Measurements from ENCODE around the gene PCDHGB2. TPM values are rescaled to one million over a fixed set of nuclear protein-coding genes. Genes with fewer than 3 reads are reported as not detected.

Gene PCDHGB2
- total and polyA plus RNA-seq, 2 experiments from 2014 or later = 1.2 to 5.8 TPM

- ATAC-seq (no peak), DNase-seq (ENCODE audit: low spot score) (no peak)
- H3K9me3 Mint-ChIP-seq = peaks cover 79% of the 10 kb centered on the region
- TF ChIP-seq CTCF (conservative IDR thresholded peaks at IDR 0.05; ENCODE audit: low read depth in 2 of 2) (no peak), ETS1 (IDR thresholded peaks at IDR 0.05) (no peak), REST (IDR thresholded peaks at IDR 0.05; ENCODE audit: unreplicated experiment) (no peak), EZH2 (IDR thresholded peaks at IDR 0.05; ENCODE audit: low read depth, unreplicated experiment) (no peak), NANOG (IDR thresholded peaks at IDR 0.05; ENCODE audit: borderline replicate concordance) (no peak), POLR2AphosphoS5 (IDR thresholded peaks at IDR 0.05; ENCODE audit: low read depth) (no peak), ZNF114 (CRISPR knock-in tag; IDR thresholded peaks at IDR 0.05) (no peak), JUNB (IDR thresholded peaks at IDR 0.05; ENCODE audit: unreplicated experiment) (no peak), ZNF462 (CRISPR knock-in tag; IDR thresholded peaks at IDR 0.05) (no peak), EZH2phosphoT487 (IDR thresholded peaks at IDR 0.05; ENCODE audit: unreplicated experiment) (no peak), CREB1 (CRISPR knock-in tag; IDR thresholded peaks at IDR 0.05; ENCODE audit: low read depth) (no peak), STAT1 (IDR thresholded peaks at IDR 0.05; ENCODE audit: unreplicated experiment) (no peak), ZNF331 (CRISPR knock-in tag; IDR thresholded peaks at IDR 0.05; ENCODE audit: low read depth) (no peak)
- H3K4me3 Mint-ChIP-seq = no peak overlapping the region
- Histone ChIP-seq H3K4me1 (ENCODE audit: insufficient read depth) (no peaks in the 10 kb centered on the region), H3K4me3 (peak overlapping the region; percentile 42; the same call in 1 of the 2 replicates), H3K27me3 (ENCODE audit: insufficient read depth) (no peaks in the 10 kb centered on the region), H3K36me3 (ENCODE audit: insufficient read depth) (0 out of 2 replicates have a peak, but pooled peaks cover 11% of the 10 kb centered on the region), H2AFZ (no peak overlapping the region), H4K20me1 (replicated peaks; ENCODE audit: insufficient read depth) (no peaks in the 10 kb centered on the region), H3K4me2 (peak overlapping the region; percentile 49; the same call in 1 of the 2 replicates), H3K79me2 (replicated peaks; ENCODE audit: insufficient read depth) (no peaks in the 10 kb centered on the region; the same call in 1 of the 2 replicates), H3K27ac (ENCODE audit: low read depth) (no peak overlapping the region), H3F3A (replicated peaks; ENCODE audit: low read depth) (no peaks in the 10 kb centered on the region), H3K9me2 (ENCODE audit: insufficient read depth) (no peaks in the 10 kb centered on the region)
- H3K36me3 Mint-ChIP-seq (ENCODE audit: low read depth) = peaks cover 63% of the 10 kb centered on the region
- no peaks in the 10 kb centered on the region; the same call in 2 of the 3 replicates for H3K4me1 Mint-ChIP-seq
- H3K27me3 Mint-ChIP-seq (ENCODE audit: insufficient read depth, low read depth, poor library complexity) = peaks cover 15% of the 10 kb centered on the region
- no peak overlapping the region for H3K27ac Mint-ChIP-seq
Measured at GRCh38 chr5:141398608-141399007, 38.8 kb downstream of the PCDHGB2 start.

Data from GM23338 (cell line).